ENCODE data around the gene ANKRD13D.
"Not testable (repeated sequence)": the region's sequence is repeated elsewhere in the genome, so short reads cannot be mapped to it uniquely, and the experiment has no call there.

ANKRD13D gene

GRCh38 chr11:67317888-67318555, 28.9 kb downstream of the ANKRD13D start:
- DNase-seq: no peak

- DNase-seq: not testable (repeated sequence)
These were observed 29.8 kb downstream of the ANKRD13D start for GRCh38 chr11:67318876-67319275.

- DNase-seq: no peak
These were observed 30.9 kb downstream of the ANKRD13D start for GRCh38 chr11:67320011-67320410.

- no peak for DNase-seq
These were observed 31.6 kb downstream of the ANKRD13D start for GRCh38 chr11:67320691-67321090.

- DNase-seq: no peak
These were observed 32.3 kb downstream of the ANKRD13D start for GRCh38 chr11:67321313-67321871.

GRCh38 chr11:67322049-67322448, 32.9 kb downstream of the ANKRD13D start:
- no peak for DNase-seq

- no peak for DNase-seq
These were observed 34.4 kb downstream of the ANKRD13D start for GRCh38 chr11:67323526-67323925.

- no peak for DNase-seq
These were observed 43.1 kb downstream of the ANKRD13D start for GRCh38 chr11:67332081-67332691.

- DNase-seq: no peak
These were observed 48.2 kb downstream of the ANKRD13D start for GRCh38 chr11:67337257-67337656.

GRCh38 chr11:67344264-67344663, 55.2 kb downstream of the ANKRD13D start:
- DNase-seq: peak; percentile 33 to 68 (median 53)

GRCh38 chr11:67345247-67345919, 56.3 kb downstream of the ANKRD13D start:
- no peak for DNase-seq

- peak; percentile 27 to 65 (median 55) for DNase-seq
These were observed 57.1 kb downstream of the ANKRD13D start for GRCh38 chr11:67345920-67346819.

- no peak for DNase-seq
These were observed 59.1 kb downstream of the ANKRD13D start for GRCh38 chr11:67347964-67348749.

- DNase-seq: no peak
These were observed 59.9 kb downstream of the ANKRD13D start for GRCh38 chr11:67349036-67349435.

GRCh38 chr11:67349457-67349856, 60.4 kb downstream of the ANKRD13D start:
- no peak for DNase-seq

- no peak for DNase-seq
These were observed 60.9 kb downstream of the ANKRD13D start for GRCh38 chr11:67349928-67350465.

GRCh38 chr11:67351275-67352005, 62.3 kb downstream of the ANKRD13D start:
- DNase-seq: peak; percentile 86 to 92 (median 87)

Data from suppressor macrophage (primary cell).